Psoas muscle (tissue), 8 donors: ENCODE data around the gene CST3. TPM values are rescaled to one million over a fixed set of nuclear protein-coding genes. Genes with fewer than 3 reads are reported as not detected.

Source experiments
- ATAC-seq, 4 donors: fragments of 200-7000 bp; cut with Tn5 transposase; one replicate each; pipeline ENCODE4 v1.9.1; 2020; ENCODE audit warnings: moderate library complexity in 3 of 4, mild to moderate bottlenecking in 2 of 4
- DNase-seq, 2 donors: peaks; one replicate each; pipeline ENCODE4 v3.0.0-alpha.2; 2020
- H3K27ac ChIP-seq: fragments of 200-600 bp; one replicate; pipeline ENCODE4 v1.8.0; 2022
- H3K27me3 ChIP-seq, 3 donors: fragments of 200-600 bp in 1 of 3; one replicate each; pipeline versions ENCODE4 v1.6.1 to v1.8.0; 2013 to 2022; ENCODE audit warnings: low read length in 2 of 3, mild to moderate bottlenecking in 2 of 3, moderate library complexity in 1 of 3; ENCODE audit not compliant: insufficient read depth in 3 of 3
- H3K36me3 ChIP-seq, 2 donors: fragments of 200-600 bp in 1 of 2; one replicate each; pipeline versions ENCODE4 v1.6.1 to v1.8.0; 2013 to 2022; ENCODE audit warnings: low read depth in 1 of 2, mild to moderate bottlenecking in 1 of 2, moderate library complexity in 1 of 2; ENCODE audit not compliant: insufficient read depth in 1 of 2
- H3K4me1 ChIP-seq: fragments of 200-600 bp; one replicate; pipeline ENCODE4 v1.8.0; 2022
- H3K4me3 ChIP-seq: fragments of 200-600 bp; one replicate; pipeline ENCODE4 v1.8.0; 2022; ENCODE audit warnings: mild to moderate bottlenecking
- H3K9me3 ChIP-seq: fragments of 200-600 bp; one replicate; pipeline ENCODE4 v1.8.0; 2022
- CTCF ChIP-seq: fragments of 200-600 bp; IDR thresholded peaks from one replicate; pipeline ENCODE4 v1.8.0; 2022; ENCODE audit warnings: antibody characterized with exemption
- WGBS, 3 donors: extraction: QIAGEN DNeasy Blood & Tissue Kit; methylation state at CpG; one replicate each; pipeline versions ENCODE4 v1.1.6 to v1.1.7; 2013; 5-methylcytosine and 5-hydroxymethylcytosine counted together
- intact Hi-C, 2 donors: fragments of 100-400 bp; cut with DNase I; formaldehyde crosslinking; loops; one replicate each; pipeline versions ENCODE4 v1.11.0 to v1.14.2; 2022
- polyA plus RNA-seq, 3 donors: library from polyadenylated mRNA; stranded (reverse); fragments of 200-250 nt; gene quantifications; one replicate each; pipeline ENCODE4 v1.2.3, GENCODE V29; 2013
- total RNA-seq, 4 donors: library from RNA; stranded (reverse); fragmentation: NEBNext Ultra II Directional in 2 of 4; extraction: Animal tissue kit (Norgen Biotek cat#: 25700) in 2 of 4; gene quantifications; one replicate each; pipeline versions ENCODE4 v1.2.1 to v1.2.4, GENCODE V29; 2021 to 2023
- donor health status: healthy with polysubstance abuse.
- donor health status: DM: no; HTN: no; CAD: no; lungs with moderate emphysema.
- donor health status: Bipolar disorder and iron deficiency.
- donor health status: healthy.
- donor health status: DM: yes; HTN: yes; CAD: no.
- donor health status: DM: no; HTN: no; CAD: no.
- donor health status: DM: no; HTN: no; CAD: no.
- donor health status: DM: yes; HTN: yes; CAD: no.

Gene CST3
- total and polyA plus RNA-seq, 7 donors: 374 to 713 (median 422) TPM

- H3K9me3 ChIP-seq: no peaks in the 10 kb centered on the region
- H3K27me3 ChIP-seq: no peaks in the 10 kb centered on the region
- peak overlapping the region; percentile 100 for H3K27ac ChIP-seq
- H3K4me1 ChIP-seq: peaks cover 43% of the 10 kb centered on the region
- intact Hi-C loops: loop anchor here in 1 of 2 donors (5.0 to 10.0 kb wide), 2 partner anchors 273 to 480 kb away; partner anchors contain the start of gene GZF1
- H3K36me3 ChIP-seq: peaks cover 0 to 29% of the 10 kb centered on the region in 2 donors
- H3K4me3 ChIP-seq: peak overlapping the region; percentile 99
- ATAC-seq (peak; percentile 45 to 74 (median 66)), DNase-seq (peak; percentile 69 to 92)
- WGBS, 3 donors: 16 to 30% (median 19%) methylated on average over 12 of the region's 12 CpGs
- TF ChIP-seq CTCF: no peak
These were observed 2.6 kb downstream of the CST3 start for GRCh38 chr20:23634985-23635767.

- TF ChIP-seq CTCF: no peak
- H3K36me3 ChIP-seq: peaks cover 0 to 29% of the 10 kb centered on the region in 2 donors
- WGBS, 3 donors: 56 to 69% (median 56%) methylated on average over 8 of the region's 8 CpGs
- H3K4me3 ChIP-seq: peak overlapping the region; percentile 99
- ATAC-seq (no peak), DNase-seq (no peak)
- peak overlapping the region; percentile 100 for H3K27ac ChIP-seq
- intact Hi-C loops: loop anchor here in 1 of 2 donors (10.0 kb wide), 1 partner anchor 479 kb away; no protein-coding TSS in a partner anchor
- no peaks in the 10 kb centered on the region for H3K9me3 ChIP-seq
- no peaks in the 10 kb centered on the region for H3K27me3 ChIP-seq
- H3K4me1 ChIP-seq: peaks cover 41% of the 10 kb centered on the region
These were observed 3.5 kb downstream of the CST3 start for GRCh38 chr20:23634044-23634801.

- intact Hi-C loops: loop anchor here in 1 of 2 donors (10.0 kb wide), 1 partner anchor 478 kb away; no protein-coding TSS in a partner anchor
- TF ChIP-seq CTCF: no peak
- DNase-seq (no peak), ATAC-seq (no peak)
- H3K4me3 ChIP-seq: no peak overlapping the region
- no peaks in the 10 kb centered on the region for H3K27me3 ChIP-seq
- peaks cover 0 to 29% of the 10 kb centered on the region in 2 donors for H3K36me3 ChIP-seq
- peaks cover 52% of the 10 kb centered on the region for H3K4me1 ChIP-seq
- H3K27ac ChIP-seq: peak overlapping the region; percentile 55
- 39 to 52% (median 50%) methylated on average over 8 of the region's 8 CpGs for WGBS, 3 donors
- no peaks in the 10 kb centered on the region for H3K9me3 ChIP-seq
These were observed 4.8 kb downstream of the CST3 start for GRCh38 chr20:23632711-23633573.

GRCh38 chr20:23631981-23632710, 5.6 kb downstream of the CST3 start:
- H3K27me3 ChIP-seq: no peaks in the 10 kb centered on the region
- peaks cover 53% of the 10 kb centered on the region for H3K4me1 ChIP-seq
- no peaks in the 10 kb centered on the region for H3K9me3 ChIP-seq
- ATAC-seq: no peak
- WGBS, 3 donors: 74 to 75% (median 74%) methylated on average over 12 of the region's 12 CpGs
- intact Hi-C loops: loop anchor here in 1 of 2 donors (10.0 kb wide), 1 partner anchor 477 kb away; no protein-coding TSS in a partner anchor
- H3K36me3 ChIP-seq: peaks cover 0 to 29% of the 10 kb centered on the region in 2 donors
- no peak overlapping the region for H3K4me3 ChIP-seq
- no peak overlapping the region for H3K27ac ChIP-seq
- DNase-seq: no peak
- no peak for TF ChIP-seq CTCF
